HG03460 (cell line): ENCODE measurements around the gene SLAMF1.
"Not testable (repeated sequence)": the region's sequence is repeated elsewhere in the genome, so short reads cannot be mapped to it uniquely, and the experiment has no call there.

Experiments
- ATAC-seq: cut with Tn5 transposase; IDR thresholded peaks from one replicate; pipeline ENCODE4 v1.9.1; 2021; ENCODE audit not compliant: unreplicated experiment

The SLAMF1 gene

GRCh38 chr1:160607011-160607671 is 39.7 kb downstream of the SLAMF1 start:
- peak; percentile 65 for ATAC-seq

- ATAC-seq, result no peak
These were observed 40.2 kb downstream of the SLAMF1 start for GRCh38 chr1:160606611-160607010.

GRCh38 chr1:160605792-160606479 is 40.9 kb downstream of the SLAMF1 start:
- ATAC-seq, result no peak

- no peak for ATAC-seq
These were observed 41.6 kb downstream of the SLAMF1 start for GRCh38 chr1:160605205-160605604.

- no peak for ATAC-seq
These were observed 49.1 kb downstream of the SLAMF1 start for GRCh38 chr1:160597705-160598104.

GRCh38 chr1:160597051-160597450 is 49.8 kb downstream of the SLAMF1 start:
- ATAC-seq, result no peak

GRCh38 chr1:160590488-160590887 is 56.4 kb downstream of the SLAMF1 start:
- ATAC-seq, result no peak

GRCh38 chr1:160588468-160588867 is 58.4 kb downstream of the SLAMF1 start:
- ATAC-seq, result no peak

- ATAC-seq, result no peak
These were observed 62.1 kb downstream of the SLAMF1 start for GRCh38 chr1:160584784-160585183.

GRCh38 chr1:160582976-160583375 is 63.9 kb downstream of the SLAMF1 start:
- ATAC-seq, result not testable (repeated sequence)

- no peak for ATAC-seq
These were observed 64.9 kb downstream of the SLAMF1 start for GRCh38 chr1:160581961-160582360.

GRCh38 chr1:160580221-160580812 is 66.5 kb downstream of the SLAMF1 start:
- ATAC-seq, result no peak

- ATAC-seq, result no peak
These were observed 67.6 kb downstream of the SLAMF1 start, which contains the start of gene CD84 for GRCh38 chr1:160579216-160579701. Gene CD84, minus strand, starts transcription at chr1:160579496. Its CDS starts 59 bp downstream, at chr1:160579437.

GRCh38 chr1:160578525-160579191 is 68.2 kb downstream of the SLAMF1 start:
- ATAC-seq, result no peak

- ATAC-seq, result no peak
These were observed 68.7 kb downstream of the SLAMF1 start for GRCh38 chr1:160578175-160578524.

- no peak for ATAC-seq
These were observed 69.2 kb downstream of the SLAMF1 start for GRCh38 chr1:160577671-160578070.

GRCh38 chr1:160576884-160577283 is 70.0 kb downstream of the SLAMF1 start:
- ATAC-seq, result no peak

GRCh38 chr1:160576390-160576789 is 70.5 kb downstream of the SLAMF1 start:
- no peak for ATAC-seq

GRCh38 chr1:160575112-160575664 is 71.7 kb downstream of the SLAMF1 start:
- ATAC-seq, result no peak

- ATAC-seq, result no peak
These were observed 76.0 kb downstream of the SLAMF1 start for GRCh38 chr1:160570840-160571239.

GRCh38 chr1:160569806-160570205 is 77.0 kb downstream of the SLAMF1 start:
- no peak for ATAC-seq
